NCI-H2227 (cell line): Measurements from ENCODE around the gene TRIO.

Experiments
- DNase-seq: peaks from one replicate; lab custom pipeline; 2025; ENCODE audit not compliant: unreplicated experiment; lab: John Stamatoyannopoulos, UW

The TRIO gene

DNA sequence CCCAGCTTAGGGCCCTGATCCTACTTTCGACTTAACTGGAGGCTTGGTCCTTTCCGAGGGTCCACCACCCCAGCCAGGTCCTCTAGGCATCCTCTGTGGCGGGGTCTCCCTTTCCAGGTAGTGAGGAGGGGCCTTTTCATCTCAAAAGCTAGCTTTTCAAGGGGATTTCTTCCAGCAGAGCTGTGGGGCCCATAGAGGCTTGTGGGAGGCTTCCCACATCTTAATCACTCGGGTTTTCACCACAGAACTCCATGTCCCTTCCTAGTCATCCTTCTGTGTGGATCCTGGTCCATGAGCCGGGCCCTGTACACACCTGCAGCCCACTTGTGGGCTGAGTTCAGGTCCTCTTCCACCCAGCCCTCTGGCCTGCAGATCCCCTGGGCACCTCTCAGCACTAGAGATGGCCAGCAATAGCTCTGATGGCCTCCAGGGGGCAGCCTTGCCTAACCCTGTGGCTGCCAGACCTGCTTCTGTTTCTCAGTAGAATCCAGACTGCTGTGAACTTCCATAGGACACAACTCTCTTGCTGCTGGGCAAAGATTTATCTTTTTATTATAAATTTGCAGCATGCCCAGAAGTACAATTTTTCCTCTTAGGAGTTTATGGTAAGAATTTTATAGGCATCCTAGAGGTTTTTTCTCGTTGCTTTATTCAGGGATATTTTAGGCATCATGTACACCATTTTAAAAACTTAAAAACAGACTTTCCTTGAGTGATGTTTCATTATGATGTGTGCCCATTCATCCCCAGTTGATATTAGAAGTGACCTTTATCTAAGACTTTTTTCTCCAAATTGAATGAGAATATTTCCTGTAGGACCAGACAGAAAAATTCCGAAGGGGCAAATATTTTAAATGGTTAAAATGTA is 208.9 kb downstream of the TRIO start:
- DNase-seq, result peak; percentile 79

GRCh38 chr5:14353726-14354474 is 210.8 kb downstream of the TRIO start:
- no peak for DNase-seq

GRCh38 chr5:14355391-14355790 is 212.2 kb downstream of the TRIO start:
- no peak for DNase-seq

DNA sequence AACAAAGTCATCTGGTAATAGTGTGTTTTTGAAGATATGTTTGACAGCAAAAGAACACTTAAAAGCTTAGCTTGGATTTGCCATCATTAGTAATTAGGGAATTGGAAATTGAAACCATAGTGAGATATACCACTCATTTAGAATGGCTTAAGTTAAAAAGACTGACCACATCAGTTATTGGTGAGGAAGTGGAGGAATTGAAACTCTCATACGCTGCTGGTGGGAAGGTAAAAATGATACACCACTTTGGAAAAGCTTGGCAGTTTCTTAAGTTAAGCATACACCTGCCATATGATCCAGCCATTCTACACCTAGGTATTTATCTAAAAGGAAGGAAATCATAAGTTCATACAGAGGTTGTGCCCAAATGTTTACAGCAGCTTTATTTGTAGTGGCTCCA is 213.2 kb downstream of the TRIO start:
- no peak for DNase-seq

- DNase-seq, result no peak
Observed at GRCh38 chr5:14357441-14357840, 214.3 kb downstream of the TRIO start.

DNA sequence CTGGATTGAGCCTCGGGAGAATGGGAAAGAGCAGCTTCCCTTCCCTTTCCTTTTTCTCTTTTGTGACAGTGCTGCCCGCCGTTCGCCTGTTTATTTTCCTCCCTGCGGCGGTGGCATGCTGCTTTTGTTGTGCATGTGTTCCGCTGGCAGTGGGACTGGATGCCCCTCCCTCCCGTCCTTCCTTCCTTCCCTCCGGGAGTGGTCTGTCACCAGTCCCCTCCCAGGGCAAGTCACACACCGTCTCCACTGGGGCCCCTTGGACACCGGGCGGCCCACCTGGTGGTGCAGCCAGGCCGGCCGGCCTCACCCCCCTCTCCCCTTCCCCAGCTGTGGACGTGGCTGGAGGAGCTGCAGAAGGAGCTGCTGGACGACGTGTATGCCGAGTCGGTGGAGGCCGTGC is 214.7 kb downstream of the TRIO start:
- no peak for DNase-seq

- DNase-seq, result no peak
Observed at GRCh38 chr5:14358536-14358935, 215.4 kb downstream of the TRIO start.

GRCh38 chr5:14359069-14360043 is 216.2 kb downstream of the TRIO start:
- no peak for DNase-seq

DNA sequence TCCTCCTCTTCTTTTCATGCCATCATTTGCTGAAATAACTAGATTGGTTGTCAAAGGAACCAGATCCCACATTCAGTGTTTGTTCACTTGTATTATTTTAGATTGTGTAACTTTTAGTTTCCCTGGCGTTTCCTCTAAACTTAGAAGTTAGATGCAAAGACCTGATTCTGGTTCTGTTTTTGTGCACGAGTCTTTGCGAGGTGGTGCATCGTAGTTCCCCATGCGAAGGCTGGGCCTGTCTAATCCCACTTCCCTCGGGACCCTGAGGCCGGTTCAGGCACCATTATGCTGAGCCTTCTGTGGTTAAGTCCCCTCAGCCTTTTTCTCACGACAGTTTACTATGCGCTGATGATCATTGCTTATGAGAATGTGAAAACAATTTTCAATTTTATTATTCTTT is 219.3 kb downstream of the TRIO start:
- DNase-seq, result no peak

GRCh38 chr5:14364096-14364495 is 221.0 kb downstream of the TRIO start:
- peak; percentile 4 for DNase-seq

DNA sequence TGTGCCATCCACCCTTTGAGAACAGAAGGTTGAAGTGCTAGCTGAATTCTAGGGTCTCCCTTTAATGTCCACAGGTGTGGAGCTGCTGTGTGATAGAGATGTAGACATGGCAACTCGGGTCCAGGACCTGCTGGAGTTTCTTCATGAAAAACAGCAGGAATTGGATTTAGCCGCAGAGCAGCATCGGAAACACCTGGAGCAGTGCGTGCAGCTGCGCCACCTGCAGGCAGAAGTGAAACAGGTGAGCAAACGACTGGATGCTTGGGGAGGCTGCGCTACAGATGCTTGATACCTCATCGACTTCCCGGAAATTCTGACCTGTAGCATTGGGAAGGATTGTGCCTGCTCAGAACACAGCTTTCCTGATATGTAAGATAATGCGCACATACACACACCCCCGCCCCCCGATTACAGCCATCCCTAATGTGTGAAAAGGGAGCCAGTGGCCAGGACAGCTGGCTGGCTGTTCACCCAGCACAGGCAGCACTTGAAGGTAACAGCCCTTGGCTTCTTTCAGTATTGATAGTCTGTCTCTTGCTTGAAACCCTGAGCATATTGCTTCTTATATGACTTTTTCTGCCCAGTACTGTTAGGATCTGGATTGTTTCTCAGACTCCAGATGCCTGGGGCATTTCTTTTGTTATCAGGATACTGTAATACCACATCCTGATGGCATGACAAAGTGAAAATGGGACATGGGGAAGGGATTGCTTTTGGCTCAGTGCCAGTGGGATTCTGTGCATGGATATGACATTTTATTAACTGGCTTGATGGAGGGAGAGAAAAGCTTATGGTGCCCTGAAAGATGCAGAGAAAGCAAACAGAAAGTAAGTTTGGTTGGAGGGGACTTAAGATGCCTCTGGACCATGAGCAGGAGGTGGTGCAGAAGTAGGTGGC is 221.7 kb downstream of the TRIO start:
- DNase-seq, result peak; percentile 63

DNA sequence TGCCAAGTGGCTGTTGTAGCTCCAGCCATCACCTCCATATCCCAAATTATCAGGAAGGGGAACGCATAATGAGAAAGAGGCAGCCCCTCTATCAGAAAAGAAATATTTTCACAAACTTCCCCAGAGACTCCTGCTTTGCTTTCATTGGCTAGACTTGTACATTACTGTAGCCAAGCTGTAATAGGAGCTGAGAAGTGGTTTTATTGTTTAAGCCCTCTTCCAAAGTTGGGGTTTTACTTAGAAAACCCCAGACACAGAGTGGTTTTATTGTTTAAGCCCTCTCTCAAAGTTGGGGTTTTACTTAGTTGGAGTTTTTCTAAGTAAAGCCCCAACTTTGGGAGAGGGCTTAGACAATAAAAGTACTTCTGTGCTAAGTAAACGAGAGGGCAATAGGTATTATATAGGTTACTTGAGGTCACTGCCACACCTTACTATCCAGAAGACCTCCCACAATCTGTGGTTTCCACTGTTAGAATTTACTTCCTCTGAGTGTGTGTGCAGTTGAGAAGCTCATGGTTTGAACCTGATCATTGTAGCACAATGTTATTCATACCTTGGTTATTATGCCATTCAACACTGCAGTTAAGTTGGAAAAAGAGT is 222.8 kb downstream of the TRIO start:
- DNase-seq, result no peak

DNA sequence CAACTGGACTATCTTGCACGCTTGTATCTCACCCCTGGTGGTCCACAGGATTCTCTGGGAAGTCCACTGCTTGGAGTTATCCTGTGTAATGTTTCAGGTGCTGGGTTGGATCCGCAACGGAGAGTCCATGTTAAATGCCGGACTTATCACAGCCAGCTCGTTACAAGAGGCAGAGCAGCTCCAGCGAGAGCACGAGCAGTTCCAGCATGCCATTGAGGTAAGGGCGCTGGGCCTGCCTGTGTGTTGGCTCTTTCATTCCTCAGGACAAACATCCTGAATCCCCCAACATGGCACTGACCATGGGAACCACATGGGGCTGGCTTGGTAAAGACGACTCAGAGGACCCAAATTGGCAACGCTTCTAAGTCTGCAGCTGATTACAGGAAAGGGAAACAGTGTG is 223.6 kb downstream of the TRIO start:
- no peak for DNase-seq

DNA sequence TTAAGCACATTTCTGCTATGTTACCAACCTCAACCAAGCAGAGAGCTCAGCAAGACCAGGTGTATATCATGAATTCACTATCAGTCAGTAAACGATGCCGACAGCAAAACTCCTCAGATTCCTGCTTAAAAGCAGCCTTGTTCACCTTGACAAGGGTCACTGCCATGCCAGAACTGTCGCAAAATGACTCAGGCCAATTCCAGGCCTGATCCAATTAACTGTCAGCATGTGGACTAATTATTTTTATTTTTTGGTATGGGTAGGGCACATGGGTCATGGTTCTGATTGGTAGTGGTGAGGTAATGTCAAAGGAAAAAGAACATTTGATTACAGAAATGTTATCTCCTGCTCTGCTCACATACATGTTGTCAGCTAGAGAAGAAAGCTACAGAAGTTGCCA is 224.2 kb downstream of the TRIO start:
- DNase-seq, result no peak

- no peak for DNase-seq
Observed at GRCh38 chr5:14369780-14370179, 226.6 kb downstream of the TRIO start.

DNA sequence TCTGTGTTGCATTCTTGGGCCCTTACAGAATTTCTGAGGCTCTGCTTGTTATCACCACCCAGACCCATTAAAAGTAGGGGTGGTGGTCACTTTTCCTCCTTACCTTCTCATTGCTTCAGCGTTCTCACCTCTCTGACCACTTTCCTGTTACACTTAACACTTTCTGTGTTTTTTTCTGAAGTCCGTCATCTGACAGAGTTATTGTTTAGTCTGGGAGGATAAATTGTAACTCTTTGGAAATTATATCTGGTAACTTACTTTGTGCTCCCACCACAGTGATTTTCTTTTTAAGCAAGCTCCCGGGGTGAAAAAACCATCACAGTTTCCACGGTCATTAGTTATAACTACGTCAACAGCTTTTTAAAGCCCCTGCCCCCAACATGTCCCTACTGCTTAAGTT is 227.2 kb downstream of the TRIO start:
- no peak for DNase-seq

GRCh38 chr5:14373685-14374084 is 230.5 kb downstream of the TRIO start:
- DNase-seq, result no peak

DNA sequence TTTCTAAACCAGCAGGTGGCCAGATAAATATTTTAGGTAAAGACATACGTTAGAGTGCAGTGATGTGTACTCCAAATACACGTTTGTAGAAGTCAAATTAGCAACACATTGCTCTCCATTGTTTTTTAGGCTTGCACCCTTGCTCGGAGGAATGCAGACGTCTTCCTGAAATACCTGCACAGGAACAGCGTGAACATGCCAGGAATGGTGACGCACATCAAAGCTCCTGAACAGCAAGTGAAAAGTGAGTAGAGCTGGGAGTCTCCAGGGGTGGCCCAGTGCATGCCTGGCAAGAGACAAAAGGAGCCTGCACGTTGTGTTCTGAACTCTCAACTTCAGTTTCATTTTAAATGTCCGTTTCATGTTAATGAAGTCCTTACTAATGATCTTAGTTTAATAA is 231.0 kb downstream of the TRIO start:
- DNase-seq, result no peak

DNA sequence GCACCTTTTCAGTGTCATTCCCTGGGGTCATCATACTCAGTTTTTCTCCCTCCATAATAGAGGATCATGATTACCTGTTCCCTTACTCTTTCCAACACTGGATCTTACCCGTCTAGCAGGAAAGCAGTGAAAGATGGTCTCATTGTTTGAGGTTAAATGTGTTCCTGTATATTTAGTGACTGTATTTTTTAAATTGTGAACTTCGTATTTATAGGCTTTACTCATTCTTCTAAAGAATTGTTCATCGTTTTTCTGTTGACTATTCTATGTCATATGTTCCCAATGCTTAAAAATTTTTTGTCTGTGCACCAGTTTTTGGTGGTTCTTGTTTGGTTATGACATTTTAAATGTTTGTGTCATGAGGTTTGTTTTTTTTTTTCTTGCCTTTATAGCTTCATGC is 233.6 kb downstream of the TRIO start:
- no peak for DNase-seq
